Measurements from ENCODE around the gene MEIOB. TPM values are rescaled to one million over a fixed set of nuclear protein-coding genes. Genes with fewer than 3 reads are reported as not detected.

The MEIOB gene
- total RNA-seq, 1 experiment from 2014 or later = 1.3 TPM

GRCh38 chr16:1788708-1789100 lies 83.3 kb downstream of the MEIOB start:
- H2BK20ac ChIP-seq (ENCODE audit: low read depth, low read length, poor library complexity, severe bottlenecking) = no peak overlapping the region
- H3K18ac ChIP-seq (ENCODE audit: insufficient read length, low read depth, low read length) = no peak overlapping the region
- H3K9ac ChIP-seq (ENCODE audit: extremely low read depth, insufficient read length, low read length) = no peak overlapping the region
- Mint-ChIP-seq H3K36me3 (ENCODE audit: insufficient read depth in 1 of 3, low read depth in 3 of 3) (peaks cover 5 to 17% (median 11%) of the 10 kb centered on the region in 3 experiments; a peak in 6 of 7 replicates), H3K4me3 (no peak overlapping the region; a peak in 1 of 5 replicates), H3K27me3 (ENCODE audit: low read depth) (no peaks in the 10 kb centered on the region), H3K27ac (peak overlapping the region in 1 of 3 experiments; percentile 62; a peak in 1 of 7 replicates), H3K9me3 (no peaks in the 10 kb centered on the region), H3K4me1 (peaks cover 0 to 2% of the 10 kb centered on the region in 2 experiments; a peak in 1 of 4 replicates)
- H2AFZ ChIP-seq (ENCODE audit: low read length) = no peak overlapping the region
- H3K9me3 ChIP-seq (ENCODE audit: control insufficient read depth, low read depth, low read length) = no peaks in the 10 kb centered on the region
- H4K8ac ChIP-seq (replicated peaks; ENCODE audit: insufficient read length, low read depth, low read length) = no peak overlapping the region
- no peak for DNase-seq
- H2BK120ac ChIP-seq (ENCODE audit: low read depth, low read length, poor library complexity, severe bottlenecking) = no peak overlapping the region
- no peak overlapping the region for H2BK5ac ChIP-seq (ENCODE audit: insufficient read length, low read length)
- H3T11ph ChIP-seq (ENCODE audit: low read length) = no peak overlapping the region
- H4K91ac ChIP-seq (ENCODE audit: insufficient read length, low read depth, low read length) = no peak overlapping the region
- no peak overlapping the region for H3K56ac ChIP-seq (ENCODE audit: insufficient read length, low read depth, low read length)
- H3K79me1 ChIP-seq (ENCODE audit: insufficient read depth, low read depth, low read length, poor library complexity, severe bottlenecking) = peaks cover 5% of the 10 kb centered on the region
- no peak overlapping the region for H3K4ac ChIP-seq (ENCODE audit: low read depth, low read length)
- H3K23me2 ChIP-seq (ENCODE audit: insufficient read length, low read depth, low read length, poor library complexity, severe bottlenecking) = no peaks in the 10 kb centered on the region
- peaks cover 8% of the 10 kb centered on the region; the same call in 1 of the 2 replicates for H3K79me2 ChIP-seq (ENCODE audit: insufficient read depth, low read length)
- H2AK5ac ChIP-seq (ENCODE audit: insufficient read length, low read length) = no peak overlapping the region
- H4K20me1 ChIP-seq (ENCODE audit: control insufficient read depth, insufficient read depth, insufficient read length) = no peaks in the 10 kb centered on the region
- no peak overlapping the region for H2BK15ac ChIP-seq (ENCODE audit: low read depth, low read length)
- no peaks in the 10 kb centered on the region; the same call in 1 of the 2 replicates for H3K4me1 ChIP-seq (ENCODE audit: insufficient read depth, low read length)
- H3K23ac ChIP-seq (ENCODE audit: insufficient read length, low read depth, low read length) = no peak overlapping the region
- no peak overlapping the region for H3K14ac ChIP-seq (ENCODE audit: insufficient read depth, low read length)
- H4K5ac ChIP-seq (ENCODE audit: insufficient read length, low read depth, low read length) = no peak overlapping the region
- TF ChIP-seq, protein P1, sequence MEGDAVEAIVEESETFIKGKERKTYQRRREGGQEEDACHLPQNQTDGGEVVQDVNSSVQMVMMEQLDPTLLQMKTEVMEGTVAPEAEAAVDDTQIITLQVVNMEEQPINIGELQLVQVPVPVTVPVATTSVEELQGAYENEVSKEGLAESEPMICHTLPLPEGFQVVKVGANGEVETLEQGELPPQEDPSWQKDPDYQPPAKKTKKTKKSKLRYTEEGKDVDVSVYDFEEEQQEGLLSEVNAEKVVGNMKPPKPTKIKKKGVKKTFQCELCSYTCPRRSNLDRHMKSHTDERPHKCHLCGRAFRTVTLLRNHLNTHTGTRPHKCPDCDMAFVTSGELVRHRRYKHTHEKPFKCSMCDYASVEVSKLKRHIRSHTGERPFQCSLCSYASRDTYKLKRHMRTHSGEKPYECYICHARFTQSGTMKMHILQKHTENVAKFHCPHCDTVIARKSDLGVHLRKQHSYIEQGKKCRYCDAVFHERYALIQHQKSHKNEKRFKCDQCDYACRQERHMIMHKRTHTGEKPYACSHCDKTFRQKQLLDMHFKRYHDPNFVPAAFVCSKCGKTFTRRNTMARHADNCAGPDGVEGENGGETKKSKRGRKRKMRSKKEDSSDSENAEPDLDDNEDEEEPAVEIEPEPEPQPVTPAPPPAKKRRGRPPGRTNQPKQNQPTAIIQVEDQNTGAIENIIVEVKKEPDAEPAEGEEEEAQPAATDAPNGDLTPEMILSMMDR (conservative IDR thresholded peaks at IDR 0.05) = no peak
- WGBS (ENCODE audit: extremely low coverage, insufficient read length, low lambda C conversion rate) = no CpG with 5 or more reads among the region's 19 CpGs
- H2BK12ac ChIP-seq (ENCODE audit: insufficient read length, low read depth, low read length) = no peak overlapping the region
- no peak overlapping the region for H3K27ac ChIP-seq (ENCODE audit: insufficient read length, low read depth, low read length)
- H3K27me3 ChIP-seq (ENCODE audit: insufficient read depth, low read length) = no peaks in the 10 kb centered on the region
- H3K4me2 ChIP-seq (ENCODE audit: insufficient read depth, insufficient read length, low read length) = no peak overlapping the region

All from H9 (cell line).